ENCODE measurements around the gene CAMTA2. TPM values are rescaled to one million over a fixed set of nuclear protein-coding genes. Genes with fewer than 3 reads are reported as not detected.
"Not testable (repeated sequence)": the region's sequence is repeated elsewhere in the genome, so short reads cannot be mapped to it uniquely, and the experiment has no call there.

CAMTA2 gene
- total RNA-seq, 1 donor from 2014 or later = 17.8 TPM

DNA sequence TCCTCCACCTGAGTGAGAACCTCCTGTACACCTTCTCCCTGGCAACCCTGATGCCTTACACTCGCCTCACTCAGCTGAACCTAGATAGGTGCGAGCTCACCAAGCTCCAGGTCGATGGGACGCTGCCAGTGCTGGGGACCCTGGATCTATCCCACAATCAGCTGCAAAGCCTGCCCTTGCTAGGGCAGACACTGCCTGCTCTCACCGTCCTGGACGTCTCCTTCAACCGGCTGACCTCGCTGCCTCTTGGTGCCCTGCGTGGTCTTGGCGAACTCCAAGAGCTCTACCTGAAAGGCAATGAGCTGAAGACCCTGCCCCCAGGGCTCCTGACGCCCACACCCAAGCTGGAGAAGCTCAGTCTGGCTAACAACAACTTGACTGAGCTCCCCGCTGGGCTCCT lies 54.7 kb downstream of the CAMTA2 start:
- DNase-seq = no peak

DNA sequence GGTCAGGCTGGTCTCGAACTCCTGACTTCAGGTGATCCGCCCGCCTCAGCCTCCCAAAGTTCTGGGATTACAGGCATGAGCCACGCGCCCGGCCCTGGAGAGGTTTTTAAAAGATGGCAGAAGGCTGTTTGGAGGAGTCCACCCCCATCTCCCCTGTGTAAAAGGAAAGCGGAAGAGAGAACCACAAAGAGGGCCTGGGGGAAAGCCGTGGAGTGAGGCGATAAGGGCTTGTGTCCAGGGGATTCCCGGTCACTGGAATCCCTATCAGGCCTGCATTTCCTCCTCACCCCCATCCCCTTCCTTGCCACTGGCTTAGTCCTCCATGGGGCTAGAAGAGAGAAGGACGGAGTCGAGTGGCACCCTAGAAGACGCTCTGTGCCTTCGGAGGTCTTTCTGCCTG lies 55.5 kb downstream of the CAMTA2 start, which contains the start of gene GP1BA:
TSS of gene GP1BA (plus strand) at position 315 of the 400 bp plus-strand sequence. CDS start 328 bp downstream, outside the sequence.
- DNase-seq = no peak

DNA sequence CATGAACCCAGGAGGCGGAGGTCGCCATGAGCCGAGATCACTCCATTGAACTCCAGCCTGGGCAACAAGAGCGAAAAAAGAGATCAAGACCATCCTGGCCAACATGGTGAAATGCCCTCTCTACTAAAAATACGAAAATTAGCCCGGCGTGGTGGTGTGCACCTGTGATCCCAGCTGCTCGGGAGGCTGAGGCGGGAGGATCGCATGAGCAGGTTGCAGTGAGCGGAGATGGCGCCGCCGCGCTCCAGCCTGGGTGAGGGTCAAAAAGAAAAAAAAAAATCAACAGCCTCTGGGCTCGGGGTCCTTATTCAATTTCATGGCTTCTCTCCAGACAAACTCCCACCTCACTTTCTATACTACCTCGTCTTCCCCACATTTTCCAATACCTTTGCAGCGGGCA lies 58.6 kb downstream of the CAMTA2 start:
- no peak for DNase-seq

DNA sequence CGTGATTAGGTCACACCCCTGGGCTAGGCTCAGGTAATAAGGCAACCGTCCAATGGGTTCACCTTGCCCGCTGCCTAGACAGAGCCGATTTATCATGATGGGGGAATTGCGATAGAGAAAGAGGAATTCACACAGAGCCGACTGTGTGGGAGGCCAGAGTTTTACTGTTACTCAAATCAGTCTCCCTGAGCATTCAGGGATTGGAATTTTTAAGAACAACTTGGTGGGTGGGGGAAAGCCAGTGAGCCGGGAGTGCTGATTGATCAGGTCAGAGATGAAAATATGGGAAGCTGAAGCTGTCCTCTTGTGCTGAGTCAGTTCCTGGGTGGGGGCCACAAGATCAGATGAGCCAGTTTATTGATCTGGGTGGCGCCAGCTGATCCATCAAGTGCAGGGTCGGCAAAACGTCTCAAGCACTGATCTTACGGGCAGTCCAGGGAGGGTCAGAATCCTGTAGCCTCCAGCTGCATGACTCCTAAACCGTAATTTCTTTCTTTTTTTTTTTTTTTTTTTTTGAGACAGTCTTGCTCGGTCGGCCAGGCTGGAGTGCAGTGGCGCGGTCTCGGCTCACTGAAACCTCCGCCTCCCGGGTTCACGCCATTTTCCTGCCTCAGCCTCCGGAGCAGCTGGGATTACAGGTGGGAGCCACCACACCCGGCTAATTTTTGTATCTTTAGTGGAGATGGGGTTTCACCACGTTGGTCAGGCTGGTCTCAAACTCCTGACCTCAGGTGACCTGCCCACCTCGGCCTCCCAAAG lies 60.7 kb downstream of the CAMTA2 start:
- not testable (repeated sequence) for DNase-seq

DNA sequence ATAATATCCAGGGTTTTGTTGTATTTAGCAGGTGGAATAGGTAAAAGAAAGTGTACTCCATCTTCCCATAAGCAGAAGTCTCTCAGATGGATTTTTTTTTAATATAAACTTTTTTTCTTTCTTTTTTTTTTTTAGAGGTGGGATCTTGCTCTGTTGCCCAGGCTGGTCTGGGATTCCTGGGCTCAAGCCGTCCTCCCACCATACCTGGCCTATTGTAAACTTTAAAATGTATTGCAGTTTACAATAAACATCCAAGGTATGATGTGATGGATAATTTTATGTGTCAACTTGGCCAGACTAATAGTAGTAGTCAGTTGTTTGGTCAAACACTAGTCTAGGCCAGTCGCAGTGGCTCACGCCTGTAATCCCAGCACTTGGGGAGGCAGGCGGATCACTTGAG lies 66.2 kb downstream of the CAMTA2 start:
- no peak for DNase-seq

DNA sequence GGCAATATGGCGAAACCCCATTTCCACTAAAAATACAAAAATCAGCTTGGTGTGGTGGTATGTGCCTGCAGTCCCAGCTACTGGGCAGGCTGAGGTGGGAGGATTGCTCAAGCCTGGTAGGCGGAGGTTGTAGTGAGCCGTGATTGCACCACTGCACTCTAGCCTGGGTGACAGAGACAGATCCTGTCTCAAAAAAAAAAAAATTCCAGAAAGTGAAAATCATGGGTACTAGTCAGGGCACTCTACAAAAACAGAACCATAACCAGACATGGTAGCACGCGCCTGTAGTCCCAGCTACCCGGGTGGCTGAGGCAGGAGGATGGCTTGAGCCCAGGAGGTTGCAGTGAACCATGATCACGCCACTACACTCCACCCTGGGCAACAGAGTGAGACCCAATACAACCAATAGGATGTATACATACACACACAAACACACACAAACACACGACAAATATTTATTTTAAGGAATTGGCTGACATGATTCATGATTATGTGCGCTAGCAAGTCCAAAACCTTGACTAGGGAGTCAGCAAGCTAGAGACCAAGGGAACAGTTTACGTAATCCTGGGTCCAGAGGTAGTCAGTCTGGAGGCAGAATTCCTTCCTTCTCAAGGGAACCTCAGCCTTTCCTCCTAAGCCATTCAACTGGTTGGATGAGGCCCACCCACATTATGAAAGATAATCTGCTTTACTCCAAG lies 67.0 kb downstream of the CAMTA2 start:
- DNase-seq = no peak

DNA sequence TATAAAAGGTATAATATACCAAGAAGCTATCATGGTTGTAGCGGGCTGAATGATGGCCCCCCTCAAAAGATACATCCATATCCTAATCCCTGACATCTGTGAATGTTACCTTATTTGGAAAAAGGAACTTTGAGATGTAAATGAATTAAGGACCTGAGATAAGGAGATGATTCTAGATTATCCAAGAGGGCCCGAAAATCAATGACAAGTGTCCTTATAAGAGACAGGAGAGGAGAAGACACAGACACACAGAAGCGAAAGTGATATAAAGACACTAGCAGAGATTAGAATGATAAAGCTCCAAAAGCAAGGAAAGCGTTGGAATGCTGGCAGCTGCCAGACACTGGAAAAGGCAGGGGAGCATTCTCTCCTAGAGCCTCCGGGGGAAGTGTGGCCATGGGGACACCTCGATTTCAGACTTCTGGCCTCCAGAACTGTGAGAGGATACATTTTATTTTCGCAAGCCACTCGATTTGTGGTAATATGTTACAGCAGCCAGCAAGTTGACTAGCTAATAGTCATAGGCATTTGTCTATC lies 67.9 kb downstream of the CAMTA2 start:
- DNase-seq = no peak

Small RNA genes within 50 kb of the gene (small RNA-seq; reads per million reads assigned to genes)
- not detected for gene MIR6864 (ENCODE audit: low replicate concordance)
- gene MIR6865 (ENCODE audit: low replicate concordance) = not detected

Other genes starting within 250 kb of the CAMTA2 start
- 0.89 TPM for gene ZMYND15, start 247.8 kb downstream of the CAMTA2 start, total RNA-seq
- 6.5 TPM for gene CXCL16, start 247.7 kb downstream of the CAMTA2 start, total RNA-seq
- not detected for gene TM4SF5, start 215.8 kb downstream of the CAMTA2 start, total RNA-seq
- 1.6 TPM for gene VMO1, start 201.3 kb downstream of the CAMTA2 start, total RNA-seq
- gene GLTPD2, start 198.7 kb downstream of the CAMTA2 start, total RNA-seq = not detected
- 78.3 TPM for gene PSMB6, start 191.5 kb downstream of the CAMTA2 start, total RNA-seq
- gene PLD2, start 180.5 kb downstream of the CAMTA2 start, total RNA-seq = 24.5 TPM
- gene MINK1, start 154.3 kb downstream of the CAMTA2 start, total RNA-seq = 40.9 TPM
- 6.0 TPM for gene C17orf107, start 88.1 kb downstream of the CAMTA2 start, total RNA-seq
- 0.69 TPM for gene CHRNE, start 84.6 kb downstream of the CAMTA2 start, total RNA-seq
- gene GP1BA, start 55.4 kb downstream of the CAMTA2 start, total RNA-seq = 0.10 TPM
- 34.2 TPM for gene SLC25A11, start 47.6 kb downstream of the CAMTA2 start, total RNA-seq
- 20.6 TPM for gene RNF167, start 47.4 kb downstream of the CAMTA2 start, total RNA-seq
- 160 TPM for gene PFN1, start 39.1 kb downstream of the CAMTA2 start, total RNA-seq
- 378 TPM for gene ENO3, start 36.6 kb downstream of the CAMTA2 start, total RNA-seq
- gene SPAG7, start 19.9 kb downstream of the CAMTA2 start, total RNA-seq = 40.7 TPM
- gene INCA1, start 9.8 kb upstream of the CAMTA2 start, total RNA-seq = 0.20 TPM
- gene KIF1C, start 10.3 kb upstream of the CAMTA2 start, total RNA-seq = 29.1 TPM
- 0.59 TPM for gene SLC52A1, start 47.8 kb upstream of the CAMTA2 start, total RNA-seq
- 3.1 TPM for gene ZFP3, start 90.8 kb upstream of the CAMTA2 start, total RNA-seq
- gene ZNF232, start 124.2 kb upstream of the CAMTA2 start, total RNA-seq = 7.3 TPM
- 0.20 TPM for gene USP6, start 128.4 kb upstream of the CAMTA2 start, total RNA-seq
- 10.2 TPM for gene ZNF594, start 204.2 kb upstream of the CAMTA2 start, total RNA-seq
- 0.99 TPM for gene SCIMP, start 247.2 kb upstream of the CAMTA2 start, total RNA-seq

Data from skin of body (tissue), 3 donors.